Liver (tissue), 9 donors: Measurements from ENCODE around the gene XRCC5. TPM values are rescaled to one million over a fixed set of nuclear protein-coding genes. Genes with fewer than 3 reads are reported as not detected.
A peak's percentile ranks its signal among the peaks of the same experiment; 100 is the strongest.

Experiments used
- DNase-seq: peaks from one replicate; pipeline ENCODE4 v3.0.0-alpha.2; 2017; ENCODE audit warnings: low spot score
- H3K27ac ChIP-seq, 2 donors: one replicate each; pipeline ENCODE4 v1.7.0; 2013; ENCODE audit warnings: inconsistent platforms in 2 of 2, low read length in 2 of 2, control low read depth in 1 of 2, low read depth in 1 of 2, mild to moderate bottlenecking in 1 of 2
- H3K27me3 ChIP-seq, 4 donors: one replicate each; pipeline versions ENCODE4 v1.6.1 to v1.7.0; 2013; ENCODE audit warnings: low read length in 3 of 4, inconsistent platforms in 1 of 4, mild to moderate bottlenecking in 1 of 4, moderate library complexity in 1 of 4; ENCODE audit not compliant: control insufficient read depth in 4 of 4, insufficient read depth in 4 of 4
- H3K36me3 ChIP-seq, 4 donors: one replicate each; pipeline versions ENCODE4 v1.6.1 to v1.7.0; 2013; ENCODE audit warnings: low read length in 3 of 4, mild to moderate bottlenecking in 3 of 4, low read depth in 1 of 4, moderate library complexity in 1 of 4; ENCODE audit not compliant: control insufficient read depth in 4 of 4, insufficient read depth in 3 of 4
- H3K4me1 ChIP-seq, 4 donors: one replicate each; pipeline versions ENCODE4 v1.6.1 to v1.7.0; 2013; ENCODE audit warnings: low read length in 3 of 4, mild to moderate bottlenecking in 3 of 4, moderate library complexity in 1 of 4; ENCODE audit not compliant: control insufficient read depth in 4 of 4, insufficient read depth in 4 of 4
- H3K4me3 ChIP-seq, 3 donors: one replicate each; pipeline versions ENCODE4 v1.6.1 to v1.7.0; 2013; ENCODE audit warnings: low read length in 3 of 3, control low read depth in 1 of 3, low read depth in 1 of 3, mild to moderate bottlenecking in 1 of 3
- H3K9ac ChIP-seq, 2 donors: one replicate each; pipeline ENCODE4 v1.7.0; 2013; ENCODE audit warnings: low read length in 2 of 2, mild to moderate bottlenecking in 2 of 2, moderate library complexity in 2 of 2, control low read depth in 1 of 2, low read depth in 1 of 2
- H3K9me3 ChIP-seq, 4 donors: one replicate each; pipeline versions ENCODE4 v1.6.1 to v1.7.0; 2013; ENCODE audit warnings: low read length in 3 of 4; ENCODE audit not compliant: control insufficient read depth in 4 of 4
- CTCF ChIP-seq: fragments of 150-350 bp; IDR thresholded peaks from 2 replicates; pipeline ENCODE4 v1.5.1; 2017; ENCODE audit warnings: improper control_type of control experiment, low read depth, low read length; ENCODE audit not compliant: missing input control
- EGR1 ChIP-seq, 2 donors: IDR thresholded peaks; 2 replicates each; pipeline ENCODE4 v1.6.1; 2016 to 2018; ENCODE audit warnings: antibody characterized with exemption in 2 of 2, low read depth in 2 of 2
- FOXA2 ChIP-seq: IDR thresholded peaks from 2 replicates; pipeline ENCODE4 v1.6.1; 2016; ENCODE audit warnings: antibody characterized with exemption
- GABPA ChIP-seq, 2 donors: IDR thresholded peaks in 1 of 2; conservative IDR thresholded peaks in 1 of 2; 2 replicates each; pipeline ENCODE4 v1.6.1; 2016; ENCODE audit warnings: antibody characterized with exemption in 2 of 2, mild to moderate bottlenecking in 1 of 2, moderate library complexity in 1 of 2
- HNF4A ChIP-seq, 2 donors: conservative IDR thresholded peaks; 2 replicates each; pipeline ENCODE4 v1.6.1; 2016; ENCODE audit warnings: antibody characterized with exemption in 2 of 2, mild to moderate bottlenecking in 2 of 2
- RAD21 ChIP-seq, 2 donors: IDR thresholded peaks; 2 replicates each; pipeline ENCODE4 v1.6.1; 2016; ENCODE audit warnings: antibody characterized with exemption in 2 of 2, mild to moderate bottlenecking in 2 of 2
- REST ChIP-seq: IDR thresholded peaks from 2 replicates; pipeline ENCODE4 v1.6.1; 2016; ENCODE audit warnings: antibody characterized with exemption, mild to moderate bottlenecking
- RXRA ChIP-seq, 2 donors: IDR thresholded peaks; 2 replicates each; pipeline ENCODE4 v1.6.1; 2017 to 2018; ENCODE audit warnings: antibody characterized with exemption in 2 of 2, mild to moderate bottlenecking in 1 of 2
- SP1 ChIP-seq: IDR thresholded peaks from 2 replicates; pipeline ENCODE4 v1.6.1; 2018; ENCODE audit warnings: antibody characterized with exemption, mild to moderate bottlenecking
- TAF1 ChIP-seq: conservative IDR thresholded peaks from 2 replicates; pipeline ENCODE4 v1.6.1; 2016; ENCODE audit warnings: antibody characterized with exemption, mild to moderate bottlenecking
- YY1 ChIP-seq: IDR thresholded peaks from 2 replicates; pipeline ENCODE4 v1.6.1; 2016; ENCODE audit warnings: antibody characterized with exemption, mild to moderate bottlenecking
- WGBS: extraction: QIAGEN DNeasy Blood & Tissue Kit; methylation state at CpG from one replicate; pipeline ENCODE4 v1.1.7; 2013; 5-methylcytosine and 5-hydroxymethylcytosine counted together
- polyA plus RNA-seq, 2 donors: library from polyadenylated mRNA; stranded (reverse) in 1 of 2; unstranded in 1 of 2; fragments of 200-250 nt in 1 of 2; fragments of >200 nt in 1 of 2; fragmentation: Nextera tagmentation in 1 of 2; extraction: Ambion mirVana in 1 of 2; gene quantifications; one replicate each; pipeline versions ENCODE4 v1.2.1 to v1.2.3, GENCODE V29; 2013 to 2015
- total RNA-seq, 2 donors: library from RNA; depleted of rRNA; stranded (reverse); fragments of >200 nt; gene quantifications; one replicate each; pipeline ENCODE4 v1.2.3, GENCODE V29; 2014
- donor health status: healthy.
- donor health status: healthy.
- donor health status: healthy.
- donor health status: healthy.
- donor health status: healthy.

Gene XRCC5
- total and polyA plus RNA-seq, 4 donors = 63.7 to 140 (median 84.5) TPM

GRCh38 chr2:216161967-216162366, 52.8 kb downstream of the XRCC5 start:
- Histone ChIP-seq H3K27me3 (no peaks in the 10 kb centered on the region), H3K27ac (no peak overlapping the region), H3K4me1 (no peaks in the 10 kb centered on the region), H3K4me3 (no peak overlapping the region), H3K36me3 (peaks cover 10 to 73% (median 62%) of the 10 kb centered on the region in 4 donors), H3K9me3 (no peaks in the 10 kb centered on the region), H3K9ac (no peak overlapping the region)
- WGBS = 98% methylated on average over 4 of the region's 4 CpGs
- DNase-seq = no peak
- TF ChIP-seq FOXA2 (no peak), TAF1 (no peak), RAD21 (IDR thresholded peaks at IDR 0.05) (no peak), CTCF (no peak), EGR1 (IDR thresholded peaks at IDR 0.05; ENCODE audit: low read depth in 2 of 2) (no peak), YY1 (no peak), GABPA (IDR thresholded peaks at IDR 0.05 in 1 of 2, conservative IDR thresholded peaks at IDR 0.05 in 1 of 2) (no peak)

- no peaks in the 10 kb centered on the region for H3K4me1 ChIP-seq
- H3K4me3 ChIP-seq = no peak overlapping the region
- H3K9me3 ChIP-seq = no peaks in the 10 kb centered on the region
- WGBS = 93% methylated on average over 4 of the region's 4 CpGs
- H3K9ac ChIP-seq = no peak overlapping the region
- peaks cover 8 to 76% (median 68%) of the 10 kb centered on the region in 4 donors for H3K36me3 ChIP-seq
- H3K27ac ChIP-seq = no peak overlapping the region
- TF ChIP-seq GABPA (IDR thresholded peaks at IDR 0.05 in 1 of 2, conservative IDR thresholded peaks at IDR 0.05 in 1 of 2) (no peak), RXRA (IDR thresholded peaks at IDR 0.05) (no peak), CTCF (no peak)
- DNase-seq = no peak
- no peaks in the 10 kb centered on the region for H3K27me3 ChIP-seq
These were observed 54.4 kb downstream of the XRCC5 start for GRCh38 chr2:216163518-216163917.

- 80% methylated on average over 5 of the region's 5 CpGs for whole genome bisulfite sequencing
- Histone ChIP-seq H3K9ac (no peak overlapping the region), H3K4me3 (no peak overlapping the region), H3K27me3 (no peaks in the 10 kb centered on the region), H3K36me3 (peaks cover 8 to 81% (median 73%) of the 10 kb centered on the region in 4 donors), H3K4me1 (no peaks in the 10 kb centered on the region), H3K9me3 (no peaks in the 10 kb centered on the region), H3K27ac (no peak overlapping the region)
- no peak for TF ChIP-seq REST
- TF ChIP-seq SP1 = no peak
- peak; percentile 29 to 46 for TF ChIP-seq HNF4A (conservative IDR thresholded peaks at IDR 0.05)
- TF ChIP-seq RXRA (IDR thresholded peaks at IDR 0.05) = no peak
- DNase-seq = no peak
These were observed 54.9 kb downstream of the XRCC5 start for GRCh38 chr2:216164087-216164486.
